DND-41 (cell line): ENCODE measurements around the gene GOLGA1.

Source experiments
- EZH2 ChIP-seq: IDR thresholded peaks from 3 replicates; pipeline ENCODE4 v1.6.1; 2012; ENCODE audit warnings: borderline replicate concordance, low read depth, mild to moderate bottlenecking, moderate library complexity, low read length, inconsistent platforms; ENCODE audit not compliant: severe bottlenecking
- TF ChIP-seq, protein P1 (sequence below): IDR thresholded peaks from 2 replicates; pipeline ENCODE4 v1.5.1; 2012; ENCODE audit warnings: borderline replicate concordance, low read length, moderate library complexity, mild to moderate bottlenecking; ENCODE audit not compliant: poor library complexity, severe bottlenecking; ENCODE audit errors: extremely low read depth

DNA sequence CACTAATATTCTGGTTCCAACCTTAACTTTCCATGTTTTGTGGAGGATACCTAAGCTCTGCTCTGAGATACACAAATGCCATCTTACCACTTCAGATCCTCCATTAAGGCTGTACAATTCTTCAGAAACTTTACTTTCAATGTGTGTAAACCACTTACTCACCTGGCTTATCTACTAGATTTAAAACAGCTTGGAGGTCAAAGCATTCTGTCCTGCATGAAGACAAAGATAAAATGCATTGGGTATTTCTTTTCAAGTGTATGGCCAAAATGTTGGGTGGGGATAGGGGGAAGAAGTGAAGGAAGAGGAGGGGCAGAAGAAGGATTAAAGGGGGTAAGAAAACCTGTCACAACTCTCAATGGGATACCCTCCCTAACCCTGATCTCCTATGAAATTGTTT lies 939 bp downstream of the GOLGA1 start:
- TF ChIP-seq, protein P1, sequence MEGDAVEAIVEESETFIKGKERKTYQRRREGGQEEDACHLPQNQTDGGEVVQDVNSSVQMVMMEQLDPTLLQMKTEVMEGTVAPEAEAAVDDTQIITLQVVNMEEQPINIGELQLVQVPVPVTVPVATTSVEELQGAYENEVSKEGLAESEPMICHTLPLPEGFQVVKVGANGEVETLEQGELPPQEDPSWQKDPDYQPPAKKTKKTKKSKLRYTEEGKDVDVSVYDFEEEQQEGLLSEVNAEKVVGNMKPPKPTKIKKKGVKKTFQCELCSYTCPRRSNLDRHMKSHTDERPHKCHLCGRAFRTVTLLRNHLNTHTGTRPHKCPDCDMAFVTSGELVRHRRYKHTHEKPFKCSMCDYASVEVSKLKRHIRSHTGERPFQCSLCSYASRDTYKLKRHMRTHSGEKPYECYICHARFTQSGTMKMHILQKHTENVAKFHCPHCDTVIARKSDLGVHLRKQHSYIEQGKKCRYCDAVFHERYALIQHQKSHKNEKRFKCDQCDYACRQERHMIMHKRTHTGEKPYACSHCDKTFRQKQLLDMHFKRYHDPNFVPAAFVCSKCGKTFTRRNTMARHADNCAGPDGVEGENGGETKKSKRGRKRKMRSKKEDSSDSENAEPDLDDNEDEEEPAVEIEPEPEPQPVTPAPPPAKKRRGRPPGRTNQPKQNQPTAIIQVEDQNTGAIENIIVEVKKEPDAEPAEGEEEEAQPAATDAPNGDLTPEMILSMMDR: no peak
- no peak for TF ChIP-seq EZH2
